PC-3 (cell line): ENCODE measurements around the gene AGRN. TPM values are rescaled to one million over a fixed set of nuclear protein-coding genes. Genes with fewer than 3 reads are reported as not detected.

Experiments used
- ATAC-seq: fragments of 200-7000 bp; cut with Tn5 transposase; 2 replicates; pipeline ENCODE4 v1.9.1; 2020; ENCODE audit warnings: mild to moderate bottlenecking, moderate library complexity
- BruUV-seq: library from RNA; stranded (reverse); fragments of 400-500 nt; replicated peaks from 2 replicates; lab custom pipeline; 2021; lab: Mats Ljungman, UMichigan
- CTCF ChIA-PET: fragments of 300-600 bp; sonication (Branson Sonifier 250); formaldehyde crosslinking; loops from one replicate; lab custom pipeline; 2022; ENCODE audit warnings: antibody characterized with exemption; lab: Charles Lee
- POLR2A ChIA-PET: fragments of 300-600 bp; sonication (Branson Sonifier 250); formaldehyde crosslinking; loops from one replicate; lab custom pipeline; 2022; ENCODE audit warnings: antibody characterized with exemption; ENCODE audit not compliant: unreplicated experiment; lab: Charles Lee
- DNase-seq: peaks from one replicate; pipeline ENCODE4 v3.0.0-alpha.2; 2015
- H2AFZ ChIP-seq: fragments of 300-600 bp; sonication (generic); 2 replicates; pipeline ENCODE4 v1.6.0; 2016; ENCODE audit warnings: antibody characterized with exemption, low read length
- H3F3A ChIP-seq: fragments of 300-600 bp; sonication (generic); one replicate; pipeline ENCODE4 v1.6.0; 2017; ENCODE audit warnings: antibody characterized with exemption, low read length, control low read depth, mild to moderate bottlenecking; ENCODE audit not compliant: unreplicated experiment
- H3K27ac ChIP-seq: fragments of 300-600 bp; sonication (generic); 2 replicates; pipeline ENCODE4 v1.5.1; 2016; ENCODE audit warnings: mild to moderate bottlenecking, low read length
- H3K27me3 ChIP-seq: fragments of 300-600 bp; sonication (generic); 2 replicates; pipeline ENCODE4 v1.6.1; 2016; ENCODE audit warnings: low read length, mixed read lengths
- H3K36me3 ChIP-seq: fragments of 300-600 bp; sonication (generic); 2 replicates; pipeline ENCODE4 v1.6.1; 2016; ENCODE audit warnings: low read depth, mixed run types, low read length, mixed read lengths
- H3K4me1 ChIP-seq: fragments of 300-600 bp; sonication (generic); 2 replicates; pipeline ENCODE4 v1.5.1; 2016; ENCODE audit warnings: low read length; ENCODE audit not compliant: insufficient read depth
- H3K4me2 ChIP-seq: fragments of 300-600 bp; sonication (generic); 2 replicates; pipeline ENCODE4 v1.6.0; 2016; ENCODE audit warnings: low read length
- H3K4me3 ChIP-seq: fragments of 300-600 bp; sonication (generic); 2 replicates; pipeline ENCODE4 v1.5.1; 2016; ENCODE audit warnings: mild to moderate bottlenecking, low read length, mixed read lengths
- H3K79me2 ChIP-seq: fragments of 300-600 bp; sonication (generic); 2 replicates; pipeline ENCODE4 v1.6.1; 2017; ENCODE audit warnings: low read length, mixed read lengths
- H3K9ac ChIP-seq: fragments of 300-600 bp; sonication (generic); 2 replicates; pipeline ENCODE4 v1.6.0; 2016; ENCODE audit warnings: mild to moderate bottlenecking, low read length
- H3K9me2 ChIP-seq: fragments of 300-600 bp; sonication (generic); replicated peaks from 2 replicates; pipeline ENCODE4 v1.6.1; 2016; ENCODE audit warnings: mixed run types, low read length, mixed read lengths
- H3K9me3 ChIP-seq: fragments of 300-600 bp; sonication (generic); 2 replicates; pipeline ENCODE4 v1.6.1; 2016; ENCODE audit warnings: low read length, mixed read lengths
- H4K20me1 ChIP-seq: fragments of 300-600 bp; sonication (generic); 2 replicates; pipeline ENCODE4 v1.6.1; 2016; ENCODE audit warnings: low read length, mixed read lengths
- CTCF ChIP-seq: fragments of 300-600 bp; sonication (generic); conservative IDR thresholded peaks from 2 replicates; pipeline ENCODE4 v1.5.1; 2017; ENCODE audit warnings: antibody characterized with exemption, low read depth, mild to moderate bottlenecking, low read length
- EZH2 ChIP-seq: fragments of 300-600 bp; sonication (generic); IDR thresholded peaks from one replicate; pipeline ENCODE4 v1.6.1; 2017; ENCODE audit warnings: antibody characterized with exemption, mild to moderate bottlenecking, low read length; ENCODE audit not compliant: unreplicated experiment
- EZH2phosphoT487 ChIP-seq: fragments of 300-600 bp; sonication (generic); IDR thresholded peaks from 2 replicates; pipeline ENCODE4 v1.6.1; 2018; ENCODE audit warnings: mild to moderate bottlenecking, antibody characterized with exemption, low read length, borderline replicate concordance
- intact Hi-C: fragments of 100-400 bp; cut with micrococcal nuclease; formaldehyde crosslinking; loops from 2 replicates; pipeline ENCODE4 v1.9.0; 2023
- total RNA-seq: library from RNA; depleted of rRNA; stranded (reverse); fragments of >200 nt; gene quantifications from 2 replicates; pipeline ENCODE4 v1.2.3, GENCODE V29; 2014

AGRN gene
- total RNA-seq, 1 experiment from 2014 or later, result 273 TPM

DNA sequence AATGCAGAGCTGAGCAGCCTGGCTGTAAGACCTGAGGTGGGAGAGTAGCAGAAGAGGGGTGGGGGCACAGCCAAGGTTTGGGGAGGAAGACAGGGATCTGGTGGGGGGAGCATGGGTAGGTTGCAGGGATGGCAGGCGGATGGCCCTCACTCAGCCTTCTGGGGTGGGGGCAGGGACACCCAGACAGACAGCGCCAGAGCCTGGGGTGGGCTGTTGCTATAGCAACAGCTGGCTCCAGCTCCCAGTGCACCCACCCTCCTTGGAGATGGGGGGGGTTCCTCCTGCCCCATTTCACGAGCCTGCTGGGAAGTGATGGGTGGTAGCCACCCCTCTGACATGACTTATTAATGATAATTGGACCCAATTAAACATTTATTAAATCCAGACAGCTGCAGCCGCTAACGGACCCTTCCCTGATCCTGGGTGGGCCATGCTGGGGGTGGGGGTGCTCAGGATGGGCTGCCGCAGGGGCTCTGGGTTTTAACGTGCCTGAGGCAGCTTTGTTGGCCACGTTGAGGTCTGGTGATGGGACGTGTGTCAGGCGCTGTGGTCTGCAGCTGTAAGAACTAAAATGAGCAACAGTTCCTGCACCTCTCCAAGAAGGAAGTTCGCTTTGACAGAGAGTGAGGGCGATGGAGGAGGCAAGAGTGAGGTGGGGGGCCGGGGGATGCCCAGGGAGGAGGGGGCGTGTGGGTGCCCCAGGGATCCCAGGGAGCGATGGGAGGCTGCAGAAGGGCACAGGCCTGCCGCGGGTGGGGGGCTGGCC lies 19.4 kb downstream of the AGRN start:
- H3K27ac ChIP-seq, result no peak overlapping the region
- no peaks in the 10 kb centered on the region for H3K9me2 ChIP-seq
- DNase-seq (no peak), ATAC-seq (no peak)
- no peak for TF ChIP-seq EZH2phosphoT487
- no peak for TF ChIP-seq EZH2
- TF ChIP-seq CTCF, result no peak
- no peak overlapping the region for H2AFZ ChIP-seq
- CTCF ChIA-PET, result interaction anchor here (0.6 kb wide), 2 partner anchors 23 to 26 kb away, joined by 3 to 4 read pairs; no protein-coding TSS in a partner anchor
- no peak overlapping the region for H3K4me2 ChIP-seq
- peaks cover 11% of the 10 kb centered on the region for H3K4me1 ChIP-seq
- H4K20me1 ChIP-seq, result peaks cover 71% of the 10 kb centered on the region
- no peaks in the 10 kb centered on the region for H3K9me3 ChIP-seq
- POLR2A ChIA-PET, result no interaction called here
- H3K27me3 ChIP-seq, result no peaks in the 10 kb centered on the region
- no peak overlapping the region for H3K4me3 ChIP-seq
- peaks cover 66% of the 10 kb centered on the region for H3K79me2 ChIP-seq
- intact Hi-C loops, result no loop called here
- no TSS peak for BruUV-seq
- no peaks in the 10 kb centered on the region for H3F3A ChIP-seq
- H3K9ac ChIP-seq, result no peak overlapping the region
- peaks cover 59% of the 10 kb centered on the region for H3K36me3 ChIP-seq

GRCh38 chr1:1040004-1040991 lies 20.4 kb downstream of the AGRN start:
- peak overlapping the region; percentile 69 for H3K4me2 ChIP-seq
- H3K9me3 ChIP-seq, result no peaks in the 10 kb centered on the region
- H3K79me2 ChIP-seq, result peaks cover 58% of the 10 kb centered on the region
- H3K27ac ChIP-seq, result no peak overlapping the region
- no peaks in the 10 kb centered on the region for H3F3A ChIP-seq
- H3K9ac ChIP-seq, result no peak overlapping the region
- H3K27me3 ChIP-seq, result no peaks in the 10 kb centered on the region
- intact Hi-C loops, result no loop called here
- ChIA-PET CTCF (interaction anchor here (0.5 kb wide), 1 partner anchor 24 kb away, joined by 4 read pairs; no protein-coding TSS in a partner anchor), POLR2A (interaction anchor here (0.7 kb wide), 1 partner anchor 26 kb away, joined by 6 read pairs; no protein-coding TSS in a partner anchor)
- H3K36me3 ChIP-seq, result peaks cover 58% of the 10 kb centered on the region
- H3K9me2 ChIP-seq, result no peaks in the 10 kb centered on the region
- TF ChIP-seq EZH2 (no peak), EZH2phosphoT487 (no peak; the same call in 1 of the 2 replicates), CTCF (0 out of 2 replicates have a peak, but pooled peaks have one; percentile 14)
- peaks cover 11% of the 10 kb centered on the region for H3K4me1 ChIP-seq
- ATAC-seq (peak; percentile 90), DNase-seq (peak; percentile 95)
- H4K20me1 ChIP-seq, result peaks cover 68% of the 10 kb centered on the region
- no peak overlapping the region for H2AFZ ChIP-seq
- BruUV-seq, result no TSS peak
- H3K4me3 ChIP-seq, result peak overlapping the region; percentile 27; the same call in 1 of the 2 replicates
